ENCODE data around the gene SLC30A1. TPM values are rescaled to one million over a fixed set of nuclear protein-coding genes. Genes with fewer than 3 reads are reported as not detected.
"Not testable (repeated sequence)": the region's sequence is repeated elsewhere in the genome, so short reads cannot be mapped to it uniquely, and the experiment has no call there.

Gene SLC30A1
- total and polyA plus RNA-seq, 4 donors: 3.1 to 26.3 (median 14.4) TPM

DNA sequence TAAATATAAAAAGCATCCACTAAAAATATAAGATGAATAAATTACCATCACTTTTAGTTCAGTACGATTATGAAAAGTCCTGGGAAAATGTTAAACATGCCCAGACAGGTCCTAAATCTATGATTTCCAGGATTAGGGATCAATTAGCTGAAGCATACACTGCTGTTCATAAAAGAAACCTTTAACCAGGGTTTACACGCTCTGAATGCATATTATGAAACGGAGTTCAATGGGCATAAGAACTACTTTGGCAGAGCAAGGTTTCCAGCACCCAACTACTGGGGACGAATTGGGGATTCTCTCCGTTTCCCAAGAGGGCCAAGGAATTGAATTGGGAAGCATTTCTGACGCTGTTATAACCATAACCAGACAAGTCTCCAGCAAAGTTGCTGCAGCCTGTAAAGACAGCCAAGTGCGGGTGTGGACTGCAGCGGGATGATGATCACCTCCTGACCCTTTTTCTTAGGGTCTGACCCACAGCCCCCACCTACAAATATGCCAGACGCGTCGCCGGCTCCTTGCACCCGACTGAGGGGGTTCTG is 1.6 kb downstream of the SLC30A1 start:
- no peaks in the 10 kb centered on the region for H3K9me3 ChIP-seq (ENCODE audit: control insufficient read depth in 4 of 4, insufficient read depth in 3 of 4, low read length in 3 of 4)
- ATAC-seq (ENCODE audit: insufficient read depth, low FRiP score) (no peak), DNase-seq (no peak)
- peaks cover 3 to 14% (median 6%) of the 10 kb centered on the region in 4 donors for H3K36me3 ChIP-seq (ENCODE audit: control insufficient read depth in 4 of 4, insufficient read depth in 4 of 4, low read length in 4 of 4)
- peaks cover 2 to 19% (median 8%) of the 10 kb centered on the region in 5 donors for H3K4me1 ChIP-seq (ENCODE audit: control insufficient read depth in 5 of 5, insufficient read depth in 5 of 5, low read length in 5 of 5)
- peak overlapping the region in 1 of 2 donors; percentile 75 for H3K9ac ChIP-seq (ENCODE audit: insufficient read depth in 1 of 2, low read length in 2 of 2)
- TF ChIP-seq, protein P1, sequence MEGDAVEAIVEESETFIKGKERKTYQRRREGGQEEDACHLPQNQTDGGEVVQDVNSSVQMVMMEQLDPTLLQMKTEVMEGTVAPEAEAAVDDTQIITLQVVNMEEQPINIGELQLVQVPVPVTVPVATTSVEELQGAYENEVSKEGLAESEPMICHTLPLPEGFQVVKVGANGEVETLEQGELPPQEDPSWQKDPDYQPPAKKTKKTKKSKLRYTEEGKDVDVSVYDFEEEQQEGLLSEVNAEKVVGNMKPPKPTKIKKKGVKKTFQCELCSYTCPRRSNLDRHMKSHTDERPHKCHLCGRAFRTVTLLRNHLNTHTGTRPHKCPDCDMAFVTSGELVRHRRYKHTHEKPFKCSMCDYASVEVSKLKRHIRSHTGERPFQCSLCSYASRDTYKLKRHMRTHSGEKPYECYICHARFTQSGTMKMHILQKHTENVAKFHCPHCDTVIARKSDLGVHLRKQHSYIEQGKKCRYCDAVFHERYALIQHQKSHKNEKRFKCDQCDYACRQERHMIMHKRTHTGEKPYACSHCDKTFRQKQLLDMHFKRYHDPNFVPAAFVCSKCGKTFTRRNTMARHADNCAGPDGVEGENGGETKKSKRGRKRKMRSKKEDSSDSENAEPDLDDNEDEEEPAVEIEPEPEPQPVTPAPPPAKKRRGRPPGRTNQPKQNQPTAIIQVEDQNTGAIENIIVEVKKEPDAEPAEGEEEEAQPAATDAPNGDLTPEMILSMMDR (IDR thresholded peaks at IDR 0.05; ENCODE audit: control extremely low read depth, extremely low read depth): no peak
- H3K27ac ChIP-seq (ENCODE audit: low read depth in 1 of 2, low read length in 1 of 2): peak overlapping the region in 1 of 2 donors; percentile 94
- H3K27me3 ChIP-seq (ENCODE audit: control insufficient read depth in 3 of 3, insufficient read depth in 3 of 3, low read length in 2 of 3): no peaks in the 10 kb centered on the region
- WGBS, 2 donors: 1% methylated on average over 13 of the region's 13 CpGs
- H3K4me3 ChIP-seq: peak overlapping the region; percentile 96

DNA sequence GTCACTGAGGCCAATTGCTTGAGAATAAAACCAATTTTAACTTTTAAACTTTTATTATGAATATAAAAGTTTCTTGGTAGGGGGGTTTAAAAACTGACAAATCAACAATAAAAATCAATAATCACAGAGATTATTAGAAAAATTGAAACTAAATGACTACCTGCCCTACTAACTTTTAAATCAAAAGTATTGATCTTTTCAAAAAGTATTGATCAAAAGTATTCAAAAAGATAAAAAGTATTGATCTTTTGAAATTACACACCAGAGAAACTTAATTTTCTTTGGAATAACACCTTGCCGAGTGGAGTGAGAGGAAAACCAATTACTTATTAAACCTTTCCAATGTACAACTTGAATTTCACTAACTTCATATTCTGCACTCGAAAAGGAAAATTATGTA is 2.2 kb downstream of the SLC30A1 start:
- Histone ChIP-seq H3K27me3 (ENCODE audit: control insufficient read depth in 3 of 3, insufficient read depth in 3 of 3, low read length in 2 of 3) (no peaks in the 10 kb centered on the region), H3K9me3 (ENCODE audit: control insufficient read depth in 4 of 4, insufficient read depth in 3 of 4, low read length in 3 of 4) (no peaks in the 10 kb centered on the region)
- WGBS, 2 donors: 66 to 79% methylated on average over 2 of the region's 2 CpGs

DNA sequence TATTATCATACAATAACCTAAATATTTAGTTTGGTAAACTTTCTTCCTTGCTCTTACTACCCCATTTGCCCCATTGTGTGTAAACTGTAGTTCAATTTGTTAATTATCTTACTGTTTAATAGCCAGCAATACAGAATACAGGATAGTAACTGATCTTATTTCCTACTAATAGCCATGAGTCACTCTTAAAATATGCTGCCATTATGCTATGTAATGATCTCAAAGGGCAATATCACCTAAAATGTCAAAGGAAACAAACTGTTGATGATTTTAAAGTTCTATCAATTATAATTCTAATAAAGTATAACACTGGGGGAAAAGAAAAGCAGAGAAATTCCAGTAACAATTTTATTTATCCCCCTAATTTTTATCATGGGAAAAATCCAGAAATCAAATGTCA is 4.3 kb downstream of the SLC30A1 start:
- H3K4me3 ChIP-seq: no peak overlapping the region
- H3K4me1 ChIP-seq (ENCODE audit: control insufficient read depth in 5 of 5, insufficient read depth in 5 of 5, low read length in 5 of 5): peaks cover under 1 to 13% (median 6%) of the 10 kb centered on the region in 5 donors
- no peak for DNase-seq
- no peaks in the 10 kb centered on the region for H3K9me3 ChIP-seq (ENCODE audit: control insufficient read depth in 4 of 4, insufficient read depth in 3 of 4, low read length in 3 of 4)
- H3K27ac ChIP-seq (ENCODE audit: low read depth in 1 of 2, low read length in 1 of 2): no peak overlapping the region
- H3K36me3 ChIP-seq (ENCODE audit: control insufficient read depth in 4 of 4, insufficient read depth in 4 of 4, low read length in 4 of 4): peaks cover 3 to 14% (median 6%) of the 10 kb centered on the region in 4 donors
- no peak for ATAC-seq (ENCODE audit: insufficient read depth, low FRiP score)
- H3K9ac ChIP-seq (ENCODE audit: insufficient read depth in 1 of 2, low read length in 2 of 2): no peak overlapping the region
- H3K27me3 ChIP-seq (ENCODE audit: control insufficient read depth in 3 of 3, insufficient read depth in 3 of 3, low read length in 2 of 3): no peaks in the 10 kb centered on the region
- TF ChIP-seq, protein P1 (IDR thresholded peaks at IDR 0.05; ENCODE audit: control extremely low read depth, extremely low read depth): no peak

More for the DNA sequence above, 2.2 kb downstream of the SLC30A1 start:
- Histone ChIP-seq H3K9ac (ENCODE audit: insufficient read depth in 1 of 2, low read length in 2 of 2) (peak overlapping the region in 1 of 2 donors; percentile 75), H3K27ac (ENCODE audit: low read depth in 1 of 2, low read length in 1 of 2) (no peak overlapping the region), H3K4me1 (ENCODE audit: control insufficient read depth in 5 of 5, insufficient read depth in 5 of 5, low read length in 5 of 5) (peaks cover 2 to 19% (median 8%) of the 10 kb centered on the region in 5 donors), H3K4me3 (no peak overlapping the region), H3K36me3 (ENCODE audit: control insufficient read depth in 4 of 4, insufficient read depth in 4 of 4, low read length in 4 of 4) (peaks cover 3 to 14% (median 6%) of the 10 kb centered on the region in 4 donors)
- TF ChIP-seq, protein P1 (IDR thresholded peaks at IDR 0.05; ENCODE audit: control extremely low read depth, extremely low read depth): no peak
- DNase-seq: no peak
- ATAC-seq (ENCODE audit: insufficient read depth, low FRiP score): no peak

DNA sequence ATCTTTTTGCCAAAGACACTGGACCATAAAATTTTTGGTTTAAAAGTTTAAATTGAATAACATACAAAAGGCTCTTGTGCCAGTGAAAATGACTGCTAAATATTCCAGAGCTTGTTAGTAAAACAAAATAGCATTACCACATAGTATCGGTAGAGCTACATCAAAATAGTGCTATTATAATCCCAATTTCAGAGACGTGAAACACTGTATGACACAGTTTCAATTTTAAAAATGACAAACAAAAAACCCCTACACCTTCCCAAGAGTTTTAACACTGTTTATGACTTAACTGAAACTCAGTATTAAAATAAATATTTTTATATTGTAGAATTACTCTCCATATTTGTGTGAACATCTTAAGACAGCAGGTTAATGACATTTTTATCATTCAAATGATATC is 7.0 kb downstream of the SLC30A1 start:
- DNase-seq: no peak
- 82 to 93% methylated on average over 2 of the region's 2 CpGs for WGBS, 2 donors
- TF ChIP-seq, protein P1 (IDR thresholded peaks at IDR 0.05; ENCODE audit: control extremely low read depth, extremely low read depth): no peak
- no peak overlapping the region for H3K4me3 ChIP-seq
- peaks cover 3 to 14% (median 6%) of the 10 kb centered on the region in 4 donors for H3K36me3 ChIP-seq (ENCODE audit: control insufficient read depth in 4 of 4, insufficient read depth in 4 of 4, low read length in 4 of 4)
- H3K27me3 ChIP-seq (ENCODE audit: control insufficient read depth in 3 of 3, insufficient read depth in 3 of 3, low read length in 2 of 3): no peaks in the 10 kb centered on the region
- H3K9ac ChIP-seq (ENCODE audit: insufficient read depth in 1 of 2, low read length in 2 of 2): no peak overlapping the region
- H3K9me3 ChIP-seq (ENCODE audit: control insufficient read depth in 4 of 4, insufficient read depth in 3 of 4, low read length in 3 of 4): no peaks in the 10 kb centered on the region
- peaks cover 0 to 13% (median 5%) of the 10 kb centered on the region in 5 donors for H3K4me1 ChIP-seq (ENCODE audit: control insufficient read depth in 5 of 5, insufficient read depth in 5 of 5, low read length in 5 of 5)
- H3K27ac ChIP-seq (ENCODE audit: low read depth in 1 of 2, low read length in 1 of 2): no peak overlapping the region
- ATAC-seq (ENCODE audit: insufficient read depth, low FRiP score): no peak

DNA sequence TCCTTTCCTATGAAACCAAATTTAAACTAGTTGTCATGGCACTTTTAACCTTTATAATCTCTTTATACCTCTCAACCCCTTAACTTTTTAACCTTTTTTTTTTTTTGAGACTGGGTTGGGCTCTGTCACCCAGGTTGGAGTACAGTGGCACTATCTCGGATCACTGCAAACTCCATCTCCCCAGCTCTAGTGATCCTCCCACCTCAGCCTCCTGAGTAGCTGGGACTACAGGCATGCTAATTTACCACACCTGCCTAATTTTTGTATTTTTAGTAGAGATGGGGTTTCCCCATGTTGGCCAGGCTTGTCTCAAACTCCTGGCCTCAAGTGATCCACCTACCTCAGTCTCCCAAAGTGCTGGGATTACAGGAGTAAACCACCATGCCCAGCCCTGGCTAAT is 8.6 kb downstream of the SLC30A1 start:
- DNase-seq: not testable (repeated sequence)

More for the DNA sequence above, 8.6 kb downstream of the SLC30A1 start:
- H3K9ac ChIP-seq (ENCODE audit: insufficient read depth in 1 of 2, low read length in 2 of 2); H3K36me3 ChIP-seq (ENCODE audit: control insufficient read depth in 4 of 4, insufficient read depth in 4 of 4, low read length in 4 of 4); H3K27ac ChIP-seq (ENCODE audit: low read depth in 1 of 2, low read length in 1 of 2); H3K9me3 ChIP-seq (ENCODE audit: control insufficient read depth in 4 of 4, insufficient read depth in 3 of 4, low read length in 3 of 4); H3K4me1 ChIP-seq (ENCODE audit: control insufficient read depth in 5 of 5, insufficient read depth in 5 of 5, low read length in 5 of 5); ATAC-seq (ENCODE audit: insufficient read depth, low FRiP score); H3K27me3 ChIP-seq (ENCODE audit: control insufficient read depth in 3 of 3, insufficient read depth in 3 of 3, low read length in 2 of 3); H3K4me3 ChIP-seq: not testable (repeated sequence)
- WGBS, 2 donors: 93% methylated on average over 1 of the region's 1 CpG

Data from lung (tissue), 12 donors.